K562 (cell line): ENCODE results near the gene EIF4E1B. TPM values are rescaled to one million over a fixed set of nuclear protein-coding genes. Genes with fewer than 3 reads are reported as not detected.

Source experiments
- ATAC-seq: fragments of 200-7000 bp; cut with Tn5 transposase; 3 replicates; pipeline ENCODE4 v1.9.1; 2020; ENCODE audit warnings: moderate library complexity
- BruUV-seq: library from RNA; stranded (reverse); fragments of 400-500 nt; replicated peaks from 2 replicates; lab custom pipeline; 2021; lab: Mats Ljungman, UMichigan
- CTCF ChIA-PET: fragments of 300-600 bp; formaldehyde crosslinking; extraction: SDS; loops from one replicate; lab custom pipeline; 2021; ENCODE audit warnings: low intra/inter-chr PET ratio; lab: Yijun Ruan, JAX
- POLR2A ChIA-PET: fragments of 300-600, 350-650 bp; sonication (Branson Sonifier 250); formaldehyde crosslinking; extraction: SDS; loops from one replicate; lab custom pipeline; 2021; ENCODE audit warnings: antibody characterized with exemption, inconsistent platforms; lab: Yijun Ruan, JAX
- DNase-seq, 4 experiments: peaks; one replicate each; pipeline versions ENCODE4 v3.0.0 to v3.0.0-alpha.2; 2011 to 2018; ENCODE audit warnings: low spot score in 3 of 4, mixed read lengths in 3 of 4; ENCODE audit errors: extremely low read depth in 1 of 4
- FAIRE-seq: peaks from 2 replicates; lab custom pipeline; 2011; peaks lifted over from hg19 to GRCh38; lab: Jason Lieb, UNC
- H2AFZ ChIP-seq: 2 replicates; pipeline ENCODE4 v1.6.0; 2011; ENCODE audit warnings: low read depth, low read length, control low read depth, inconsistent platforms
- H3K27ac ChIP-seq: fragments of 200-600 bp; 3 replicates; pipeline ENCODE4 v1.8.0; 2011; ENCODE audit warnings: low read depth, mild to moderate bottlenecking, control low read depth, inconsistent platforms, low read length, moderate library complexity, mixed read lengths; ENCODE audit errors: extremely low read depth
- H3K27me3 ChIP-seq, 2 experiments: fragments of 300-600 bp in 1 of 2; 2 replicates in 1 of 2; 3 replicates in 1 of 2; pipeline versions ENCODE4 v1.6.0 to v1.8.0; 2011; ENCODE audit warnings: inconsistent platforms in 2 of 2, low read length in 2 of 2, mild to moderate bottlenecking in 1 of 2, mixed read lengths in 1 of 2, moderate library complexity in 1 of 2; ENCODE audit not compliant: control insufficient read depth in 2 of 2, insufficient read depth in 2 of 2
- H3K36me3 ChIP-seq: fragments of 300-600 bp; 3 replicates; pipeline ENCODE4 v1.8.0; 2011; ENCODE audit warnings: mild to moderate bottlenecking, low read length, inconsistent platforms; ENCODE audit not compliant: control insufficient read depth, insufficient read depth
- H3K4me1 ChIP-seq, 2 experiments: fragments of 200-600 bp in 1 of 2; replicated peaks in 1 of 2; 2 replicates in 1 of 2; 3 replicates in 1 of 2; pipeline versions ENCODE4 v1.5.1 to v1.8.0; 2011; ENCODE audit warnings: inconsistent platforms in 2 of 2, low read length in 2 of 2, mild to moderate bottlenecking in 1 of 2, mixed read lengths in 1 of 2, moderate library complexity in 1 of 2; ENCODE audit not compliant: control insufficient read depth in 2 of 2, insufficient read depth in 2 of 2
- H3K4me2 ChIP-seq: 2 replicates; pipeline ENCODE4 v1.6.1; 2011; ENCODE audit warnings: low read length, control low read depth, inconsistent platforms, mixed read lengths; ENCODE audit not compliant: insufficient read depth
- H3K4me3 ChIP-seq: fragments of 200-600 bp; sonication (generic), shearing (Covaris generic); 2 replicates; pipeline ENCODE4 v1.5.1; 2016; ENCODE audit warnings: control low read depth, inconsistent platforms
- H3K79me2 ChIP-seq: fragments of 200-600 bp; 3 replicates; pipeline ENCODE4 v1.8.0; 2011; ENCODE audit warnings: low read length, inconsistent platforms; ENCODE audit not compliant: control insufficient read depth, insufficient read depth
- H3K9ac ChIP-seq, 2 experiments: 2 replicates each; pipeline versions ENCODE4 v1.6.0 to v1.6.1; 2011; ENCODE audit warnings: low read depth in 2 of 2, low read length in 2 of 2, control low read depth in 1 of 2, inconsistent platforms in 1 of 2, mild to moderate bottlenecking in 1 of 2, mixed read lengths in 1 of 2; ENCODE audit not compliant: insufficient read depth in 1 of 2
- H3K9me1 ChIP-seq: one replicate; pipeline ENCODE4 v1.6.0; 2011; ENCODE audit warnings: inconsistent platforms, mild to moderate bottlenecking, low read length, moderate library complexity; ENCODE audit not compliant: control insufficient read depth, insufficient read depth
- H3K9me3 ChIP-seq: replicated peaks from 2 replicates; pipeline ENCODE4 v1.5.1; 2011; ENCODE audit warnings: low read depth, low read length, inconsistent platforms; ENCODE audit not compliant: control insufficient read depth, insufficient read depth
- H4K20me1 ChIP-seq: replicated peaks from 2 replicates; pipeline ENCODE4 v1.6.1; 2011; ENCODE audit warnings: low read length, inconsistent platforms, mixed read lengths; ENCODE audit not compliant: control insufficient read depth, insufficient read depth
- CBX3 ChIP-seq, 2 experiments: IDR thresholded peaks; 1 replicate in 1 of 2; 2 replicates in 1 of 2; pipeline ENCODE4 v1.6.1; 2012; ENCODE audit warnings: inconsistent platforms in 2 of 2, low read length in 2 of 2, borderline replicate concordance in 1 of 2, control low read depth in 1 of 2
- GATAD2A ChIP-seq: fragments of 450-650 bp; IDR thresholded peaks from 2 replicates; pipeline ENCODE4 v1.6.1; 2017
- GATAD2B ChIP-seq: fragments of 450-650 bp; IDR thresholded peaks from 2 replicates; pipeline ENCODE4 v1.6.1; 2017; ENCODE audit warnings: mild to moderate bottlenecking, borderline replicate concordance
- HMG20A ChIP-seq: fragments of 450-650 bp; formaldehyde crosslinking; conservative IDR thresholded peaks from 2 replicates; pipeline ENCODE4 v1.4.0; 2020; ENCODE audit warnings: mild to moderate bottlenecking, mixed read lengths
- MAFF ChIP-seq: IDR thresholded peaks from 2 replicates; pipeline ENCODE4 v1.6.1; 2012; ENCODE audit warnings: low read length, improper control_type of control experiment
- MECOM ChIP-seq: fragments of 250-450 bp; sonication (Bioruptor Pico); IDR thresholded peaks from 2 replicates; pipeline ENCODE4 v1.8.0; 2022; ENCODE audit warnings: inconsistent platforms
- NFE2L1 ChIP-seq: fragments of 450-650 bp; IDR thresholded peaks from 2 replicates; pipeline ENCODE4 v1.6.1; 2016; ENCODE audit warnings: missing genetic modification characterization, low read depth, mild to moderate bottlenecking, missing compliant biosample characterization, moderate library complexity, borderline replicate concordance
- NFIC ChIP-seq: fragments of 450-650 bp; IDR thresholded peaks from 2 replicates; pipeline ENCODE4 v1.6.1; 2017; ENCODE audit warnings: mild to moderate bottlenecking, inconsistent platforms
- SRSF1 ChIP-seq: fragments of 200-400 bp; formaldehyde crosslinking; IDR thresholded peaks from 2 replicates; pipeline ENCODE4 v1.6.1; 2017; ENCODE audit warnings: mild to moderate bottlenecking, low read depth, low read length, moderate library complexity
- ZNF146 ChIP-seq: IDR thresholded peaks from one replicate; pipeline ENCODE4 v1.6.1; 2018; ENCODE audit warnings: missing compliant biosample characterization; ENCODE audit not compliant: unreplicated experiment
- ZNF324 ChIP-seq: fragments of 250-450 bp; sonication (Bioruptor Pico); IDR thresholded peaks from 2 replicates; pipeline ENCODE4 v1.4.0; 2020; ENCODE audit warnings: mild to moderate bottlenecking
- ZNF57 ChIP-seq: fragments of 450-650 bp; formaldehyde crosslinking; IDR thresholded peaks from 2 replicates; pipeline ENCODE4 v1.4.0; 2020; ENCODE audit warnings: mild to moderate bottlenecking, moderate library complexity
- whole genome bisulfite sequencing: fragments of 100-300 bp; shearing (Covaris generic); methylation state at CpG from one replicate; pipeline ENCODE4 v1.1.6; 2016; ENCODE audit warnings: low coverage, mixed read lengths; ENCODE audit not compliant: insufficient coverage; ENCODE audit errors: missing lambda C conversion rate; 5-methylcytosine and 5-hydroxymethylcytosine counted together
- in situ Hi-C: fragments of 300-500 bp; cut with MboI; formaldehyde crosslinking; loops from 4 replicates; pipeline ENCODE4 v1.15.0; 2018; ENCODE audit warnings: inconsistent platforms, mixed read lengths
- intact Hi-C: fragments of 100-400 bp; cut with micrococcal nuclease; formaldehyde crosslinking; loops from 2 replicates; pipeline ENCODE4 v1.14.2; 2022
- polyA plus RNA-seq, 8 experiments: library from polyadenylated mRNA; depleted of rRNA in 4 of 8; stranded (reverse) in 5 of 8; unstranded in 3 of 8; fragments of >200 nt; fragmentation: Nextera tagmentation in 2 of 8; fragmentation: Illumina TruSeq in 1 of 8; extraction: Ambion mirVana in 2 of 8; extraction: Trizol in 1 of 8; gene quantifications; 2 replicates each; pipeline versions ENCODE4 v1.2.1 to v1.2.3, GENCODE V29; 2011 to 2014; ENCODE audit warnings: inconsistent platforms in 1 of 8, missing spikeins in 1 of 8
- total RNA-seq, 7 experiments: library from RNA; depleted of rRNA in 6 of 7; stranded (reverse); fragments of >200 nt in 6 of 7; fragmentation: Illumina TruSeq in 2 of 7; extraction: Trizol in 2 of 7; gene quantifications; 2 replicates each; pipeline versions ENCODE4 v1.2.1 to v1.2.3, GENCODE V29; 2011 to 2021; ENCODE audit warnings: low replicate concordance in 1 of 7
- TF ChIP-seq, protein P1 (sequence below): fragments of 250-450 bp; sonication (Bioruptor Pico); IDR thresholded peaks from 2 replicates; pipeline ENCODE4 v1.5.0; 2021; ENCODE audit warnings: mild to moderate bottlenecking, moderate library complexity
- TF ChIP-seq, protein P2 (sequence below): fragments of 450-650 bp; formaldehyde crosslinking; IDR thresholded peaks from 2 replicates; pipeline ENCODE4 v1.4.0; 2020; ENCODE audit warnings: mild to moderate bottlenecking, moderate library complexity
- TF ChIP-seq, protein P3 (sequence below): sonication (generic); formaldehyde crosslinking; IDR thresholded peaks from 2 replicates; pipeline ENCODE4 v1.8.1; 2023; ENCODE audit warnings: missing genetic modification reagents, mild to moderate bottlenecking, borderline replicate concordance

EIF4E1B gene
- total and polyA plus RNA-seq, 9 of the 15 experiments (the other 6 are each of a cell fraction or from before 2014, with no cell fraction given), result not detected

DNA sequence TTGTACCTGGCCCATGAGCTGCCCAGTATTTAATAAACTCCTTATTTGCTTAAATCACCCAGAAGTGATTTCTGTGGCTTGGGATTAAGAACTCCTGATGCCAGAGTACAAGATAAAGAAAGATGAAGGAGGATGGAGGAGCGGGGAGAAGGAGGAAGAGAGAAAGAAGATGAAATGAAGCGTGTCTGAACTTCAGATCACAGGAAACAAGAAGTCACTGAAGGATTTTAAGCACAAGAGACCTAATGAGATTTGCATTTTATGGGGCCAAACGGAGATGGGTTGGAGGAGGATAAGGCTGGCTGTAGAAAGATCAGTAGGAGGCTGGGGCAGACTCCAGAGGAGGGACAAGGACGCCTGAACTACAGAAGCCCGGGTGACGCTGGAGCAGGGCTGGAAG lies 3.1 kb downstream of the EIF4E1B start:
- TF ChIP-seq CBX3 (IDR thresholded peaks at IDR 0.05; ENCODE audit: borderline replicate concordance in 1 of 2, low read length in 2 of 2) (no peak), MECOM (no peak), GATAD2A (no peak), NFIC (no peak), ZNF146 (CRISPR knock-in tag) (no peak), ZNF57 (no peak), NFE2L1 (tag) (no peak), HMG20A (CRISPR knock-in tag) (no peak), MAFF (no peak), ZNF324 (CRISPR knock-in tag) (no peak), SRSF1 (no peak), GATAD2B (no peak)
- TF ChIP-seq, protein P1, sequence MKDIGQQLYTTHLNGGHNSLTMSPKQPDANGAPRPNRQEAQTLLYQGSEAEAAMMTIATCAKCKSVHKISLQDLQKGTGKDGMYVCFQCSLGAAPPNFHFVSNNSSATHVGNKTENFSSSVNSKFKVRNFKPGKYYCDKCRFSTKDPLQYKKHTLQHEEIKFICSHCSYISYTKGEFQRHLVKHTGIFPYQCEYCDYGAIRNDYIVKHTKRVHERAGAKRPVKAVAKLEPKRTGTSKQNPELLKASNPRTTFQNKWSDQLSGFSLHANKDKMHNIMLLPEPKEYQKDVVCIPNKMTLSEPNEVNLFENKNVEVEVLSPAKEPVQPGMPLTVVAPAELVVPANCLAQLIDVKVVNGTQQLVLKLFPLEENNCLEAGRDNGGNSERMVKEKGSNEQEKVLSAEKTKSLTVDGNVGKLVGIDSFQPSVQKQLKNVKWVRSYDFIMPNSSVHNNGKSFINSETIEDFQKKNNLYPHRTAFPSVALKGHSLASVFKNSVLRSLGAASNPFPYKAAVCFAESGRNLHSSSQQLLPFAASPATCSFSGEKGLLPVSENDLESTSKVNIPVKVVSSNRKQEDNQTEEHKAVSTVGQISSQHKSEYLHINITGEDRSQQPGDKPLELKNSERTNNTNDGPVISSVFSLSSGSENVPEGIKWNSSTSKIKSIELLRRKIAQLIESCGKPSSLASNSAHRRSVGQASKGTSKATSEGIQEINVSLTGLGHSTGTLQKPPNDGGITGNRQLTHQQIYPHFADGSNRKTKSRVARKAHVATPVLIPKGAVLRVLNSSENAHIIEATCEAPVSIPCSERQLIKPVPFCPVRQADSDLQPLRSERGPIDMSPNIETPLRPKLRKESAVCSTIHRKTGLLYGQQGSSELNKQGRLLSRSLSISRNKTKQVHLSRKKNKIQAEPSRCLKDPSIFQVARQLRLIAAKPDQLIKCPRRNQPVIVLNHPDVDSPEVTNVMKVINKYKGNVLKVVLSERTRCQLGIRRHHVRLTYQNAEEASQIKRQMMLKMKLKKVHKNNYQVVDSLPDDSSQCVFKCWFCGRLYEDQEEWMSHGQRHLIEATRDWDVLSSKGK (CRISPR knock-in tag), result no peak
- TF ChIP-seq, protein P2, sequence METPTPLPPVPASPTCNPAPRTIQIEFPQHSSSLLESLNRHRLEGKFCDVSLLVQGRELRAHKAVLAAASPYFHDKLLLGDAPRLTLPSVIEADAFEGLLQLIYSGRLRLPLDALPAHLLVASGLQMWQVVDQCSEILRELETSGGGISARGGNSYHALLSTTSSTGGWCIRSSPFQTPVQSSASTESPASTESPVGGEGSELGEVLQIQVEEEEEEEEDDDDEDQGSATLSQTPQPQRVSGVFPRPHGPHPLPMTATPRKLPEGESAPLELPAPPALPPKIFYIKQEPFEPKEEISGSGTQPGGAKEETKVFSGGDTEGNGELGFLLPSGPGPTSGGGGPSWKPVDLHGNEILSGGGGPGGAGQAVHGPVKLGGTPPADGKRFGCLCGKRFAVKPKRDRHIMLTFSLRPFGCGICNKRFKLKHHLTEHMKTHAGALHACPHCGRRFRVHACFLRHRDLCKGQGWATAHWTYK (CRISPR knock-in tag), result no peak
- TF ChIP-seq, protein P3, sequence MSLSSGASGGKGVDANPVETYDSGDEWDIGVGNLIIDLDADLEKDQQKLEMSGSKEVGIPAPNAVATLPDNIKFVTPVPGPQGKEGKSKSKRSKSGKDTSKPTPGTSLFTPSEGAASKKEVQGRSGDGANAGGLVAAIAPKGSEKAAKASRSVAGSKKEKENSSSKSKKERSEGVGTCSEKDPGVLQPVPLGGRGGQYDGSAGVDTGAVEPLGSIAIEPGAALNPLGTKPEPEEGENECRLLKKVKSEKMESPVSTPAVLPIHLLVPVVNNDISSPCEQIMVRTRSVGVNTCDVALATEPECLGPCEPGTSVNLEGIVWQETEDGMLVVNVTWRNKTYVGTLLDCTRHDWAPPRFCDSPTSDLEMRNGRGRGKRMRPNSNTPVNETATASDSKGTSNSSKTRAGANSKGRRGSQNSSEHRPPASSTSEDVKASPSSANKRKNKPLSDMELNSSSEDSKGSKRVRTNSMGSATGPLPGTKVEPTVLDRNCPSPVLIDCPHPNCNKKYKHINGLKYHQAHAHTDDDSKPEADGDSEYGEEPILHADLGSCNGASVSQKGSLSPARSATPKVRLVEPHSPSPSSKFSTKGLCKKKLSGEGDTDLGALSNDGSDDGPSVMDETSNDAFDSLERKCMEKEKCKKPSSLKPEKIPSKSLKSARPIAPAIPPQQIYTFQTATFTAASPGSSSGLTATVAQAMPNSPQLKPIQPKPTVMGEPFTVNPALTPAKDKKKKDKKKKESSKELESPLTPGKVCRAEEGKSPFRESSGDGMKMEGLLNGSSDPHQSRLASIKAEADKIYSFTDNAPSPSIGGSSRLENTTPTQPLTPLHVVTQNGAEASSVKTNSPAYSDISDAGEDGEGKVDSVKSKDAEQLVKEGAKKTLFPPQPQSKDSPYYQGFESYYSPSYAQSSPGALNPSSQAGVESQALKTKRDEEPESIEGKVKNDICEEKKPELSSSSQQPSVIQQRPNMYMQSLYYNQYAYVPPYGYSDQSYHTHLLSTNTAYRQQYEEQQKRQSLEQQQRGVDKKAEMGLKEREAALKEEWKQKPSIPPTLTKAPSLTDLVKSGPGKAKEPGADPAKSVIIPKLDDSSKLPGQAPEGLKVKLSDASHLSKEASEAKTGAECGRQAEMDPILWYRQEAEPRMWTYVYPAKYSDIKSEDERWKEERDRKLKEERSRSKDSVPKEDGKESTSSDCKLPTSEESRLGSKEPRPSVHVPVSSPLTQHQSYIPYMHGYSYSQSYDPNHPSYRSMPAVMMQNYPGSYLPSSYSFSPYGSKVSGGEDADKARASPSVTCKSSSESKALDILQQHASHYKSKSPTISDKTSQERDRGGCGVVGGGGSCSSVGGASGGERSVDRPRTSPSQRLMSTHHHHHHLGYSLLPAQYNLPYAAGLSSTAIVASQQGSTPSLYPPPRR (CRISPR knock-in tag), result no peak
- Histone ChIP-seq H3K9me1 (no peaks in the 10 kb centered on the region), H3K4me2 (no peak overlapping the region), H3K27me3 (peaks cover 53 to 80% of the 10 kb centered on the region in 2 experiments), H3K9ac (no peak overlapping the region), H2AFZ (no peak overlapping the region), H4K20me1 (peaks cover 4% of the 10 kb centered on the region; the same call in 1 of the 2 replicates), H3K4me1 (peaks cover 0 to 20% of the 10 kb centered on the region in 2 experiments; a peak in 3 of 5 replicates), H3K79me2 (no peaks in the 10 kb centered on the region), H3K36me3 (no peaks in the 10 kb centered on the region), H3K4me3 (no peak overlapping the region), H3K9me3 (no peaks in the 10 kb centered on the region), H3K27ac (no peak overlapping the region)
- BruUV-seq, result no TSS peak
- intact Hi-C loops, result no loop called here
- ChIA-PET POLR2A (no interaction called here), CTCF (no interaction called here)
- no peak for FAIRE-seq
- 0% methylated on average over 6 of the region's 6 CpGs for WGBS
- DNase-seq, result no peak
- in situ Hi-C loops, result no loop called here
- no peak for ATAC-seq
